NCI-H1694 (cell line): ENCODE data around the gene PPIA.
"Not testable (repeated sequence)": the region's sequence is repeated elsewhere in the genome, so short reads cannot be mapped to it uniquely, and the experiment has no call there.

Source experiments
- DNase-seq: peaks from one replicate; lab custom pipeline; 2025; lab: John Stamatoyannopoulos, UW

The PPIA gene

GRCh38 chr7:44787762-44788161 is 8.7 kb upstream of the PPIA start:
- DNase-seq = no peak

- no peak for DNase-seq
Observed at GRCh38 chr7:44789990-44790389, 6.5 kb upstream of the PPIA start.

DNA sequence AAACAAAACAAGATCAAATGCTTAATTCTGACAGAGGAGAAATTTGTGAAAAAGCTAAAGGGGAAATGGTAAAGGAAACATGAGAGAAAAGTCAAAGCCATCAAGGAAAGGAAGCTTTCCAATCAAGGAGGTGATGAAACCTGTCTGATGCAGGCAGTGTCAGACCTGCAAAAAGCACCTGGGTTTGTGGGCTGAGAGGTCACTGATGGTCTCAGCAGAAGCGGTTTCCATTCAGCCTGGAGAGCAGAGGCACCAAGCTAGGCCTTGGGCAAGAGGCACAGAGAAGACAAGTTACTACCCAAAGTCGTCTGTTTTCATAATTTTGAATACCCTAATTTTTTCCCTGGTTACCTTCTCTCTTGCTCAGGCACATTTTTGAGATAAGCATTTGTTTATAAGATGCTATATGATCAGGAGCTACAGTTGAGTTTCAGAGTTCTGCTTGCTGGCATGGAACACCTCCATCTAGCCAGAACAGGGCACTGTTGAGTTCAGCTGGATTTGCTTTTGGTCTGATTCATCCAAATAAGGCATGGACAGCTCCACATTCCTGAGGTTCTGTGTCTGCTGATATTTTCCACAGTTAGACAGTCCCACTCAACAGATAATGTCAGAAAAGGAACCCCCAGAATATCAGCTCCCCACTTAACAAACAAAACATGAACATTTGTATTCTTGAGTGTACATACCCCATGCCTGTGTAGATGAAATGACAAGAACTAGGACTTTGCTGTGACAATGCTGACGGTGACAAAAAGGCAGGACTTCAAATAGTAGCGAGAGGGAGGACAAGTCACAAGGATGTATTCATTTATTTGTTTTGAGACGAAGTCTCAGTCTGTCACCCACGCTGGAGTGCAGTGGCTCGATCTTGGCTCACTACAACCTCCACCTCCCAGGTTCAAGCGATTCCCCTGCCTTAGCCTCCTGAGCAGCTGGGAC is 4.9 kb upstream of the PPIA start:
- no peak for DNase-seq

DNA sequence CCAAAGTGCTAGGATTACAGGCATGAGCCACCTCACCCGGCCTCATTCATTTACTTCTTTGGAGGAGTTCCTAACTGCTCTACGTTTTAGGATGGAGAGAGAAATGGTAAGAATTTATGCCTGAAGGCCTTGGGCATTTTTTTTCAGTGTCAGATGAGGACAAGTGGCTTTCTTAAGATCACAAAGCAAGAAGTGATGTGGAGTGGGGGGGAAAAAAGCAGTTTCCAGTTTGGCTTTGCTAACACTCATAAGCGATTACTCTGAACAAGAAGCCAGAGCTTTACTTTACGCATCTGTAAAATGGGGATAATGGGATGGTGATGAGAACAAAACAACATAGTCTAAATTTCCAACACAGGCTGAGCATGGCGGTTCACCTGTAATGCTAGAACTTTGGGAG is 2.6 kb upstream of the PPIA start:
- no peak for DNase-seq

- DNase-seq = no peak
Observed at GRCh38 chr7:44794331-44794730, 2.1 kb upstream of the PPIA start.

GRCh38 chr7:44796034-44796503 is 412 bp upstream of the PPIA start:
- peak; percentile 66 for DNase-seq

DNA sequence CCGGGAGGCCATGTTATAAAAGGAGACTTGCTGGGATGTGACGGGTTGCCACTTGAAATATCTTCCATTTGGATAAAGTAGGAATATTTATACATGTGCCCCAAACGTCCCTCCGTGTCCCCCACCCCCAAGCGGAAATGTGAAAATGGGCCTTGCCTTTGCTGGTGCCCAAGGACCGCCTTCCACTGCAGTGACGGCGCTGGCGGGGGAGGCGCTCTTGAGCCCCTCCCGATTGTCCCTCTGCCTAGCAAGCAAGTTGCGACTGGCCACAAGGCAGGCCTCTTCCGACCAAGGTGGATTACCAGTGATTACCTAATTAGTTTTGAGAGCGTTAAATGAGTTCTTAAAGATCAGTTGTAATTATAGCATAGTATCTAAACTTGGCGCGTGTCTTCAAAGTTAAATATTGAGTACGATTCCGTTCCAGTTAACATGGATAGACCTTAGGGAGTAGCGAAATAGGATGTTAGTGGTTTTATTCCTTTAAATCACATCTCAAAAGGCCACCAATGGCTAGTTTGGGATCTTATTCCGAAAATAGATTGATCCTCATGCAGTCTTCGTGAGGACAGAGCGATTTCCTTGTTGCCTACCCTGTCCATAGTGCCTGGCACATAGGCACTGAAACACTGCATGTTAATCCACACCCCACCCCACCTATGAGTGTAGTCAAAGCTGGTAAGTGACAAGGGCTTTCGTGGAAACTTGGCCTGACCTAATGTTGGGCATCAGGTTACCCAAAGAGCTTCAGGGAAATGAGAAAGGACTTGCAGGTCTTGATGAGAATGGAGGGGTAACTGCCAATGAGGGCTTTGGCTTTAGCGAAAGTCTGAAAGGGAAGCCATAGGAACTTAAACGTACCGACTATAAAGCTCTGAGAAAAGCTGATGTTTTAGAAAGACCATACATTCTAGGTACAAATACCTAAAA is 1.1 kb downstream of the PPIA start:
- DNase-seq = peak; percentile 67

- no peak for DNase-seq
Observed at GRCh38 chr7:44798649-44799305, 2.3 kb downstream of the PPIA start.

DNA sequence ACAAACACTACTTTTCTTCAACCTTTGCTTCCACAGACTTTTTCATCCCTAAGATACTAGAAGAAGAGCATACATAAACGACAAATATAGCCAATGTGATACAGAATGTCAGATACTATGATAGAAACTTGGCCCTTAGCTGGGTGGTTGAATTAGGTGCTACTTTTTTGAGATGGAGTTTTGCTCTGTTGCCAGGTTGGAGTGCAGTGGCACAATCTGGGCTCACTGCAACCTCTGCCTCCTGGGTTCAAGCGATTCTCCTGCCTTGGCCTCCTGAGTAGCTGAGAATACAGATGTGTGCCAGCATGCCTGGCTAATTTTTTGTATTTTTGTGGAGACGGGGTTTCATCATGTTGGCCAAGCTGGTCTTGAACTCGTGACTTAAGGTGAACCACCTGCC is 3.5 kb downstream of the PPIA start:
- no peak for DNase-seq

DNA sequence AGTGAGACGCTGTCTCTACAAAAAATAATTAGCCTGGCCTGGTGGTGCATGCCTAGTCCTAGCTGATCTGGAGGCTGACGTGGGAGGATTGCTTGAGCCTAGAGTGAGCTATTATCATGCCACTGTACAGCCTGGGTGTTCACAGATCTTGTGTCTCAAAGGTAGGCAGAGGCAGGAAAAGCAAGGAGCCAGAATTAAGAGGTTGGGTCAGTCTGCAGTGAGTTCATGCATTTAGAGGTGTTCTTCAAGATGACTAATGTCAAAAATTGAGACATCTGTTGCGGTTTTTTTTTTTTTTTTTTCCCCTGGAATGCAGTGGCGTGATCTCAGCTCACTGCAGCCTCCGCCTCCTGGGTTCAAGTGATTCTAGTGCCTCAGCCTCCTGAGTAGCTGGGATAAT is 5.4 kb downstream of the PPIA start:
- DNase-seq = no peak

GRCh38 chr7:44802418-44803025 is 6.0 kb downstream of the PPIA start:
- no peak for DNase-seq

DNA sequence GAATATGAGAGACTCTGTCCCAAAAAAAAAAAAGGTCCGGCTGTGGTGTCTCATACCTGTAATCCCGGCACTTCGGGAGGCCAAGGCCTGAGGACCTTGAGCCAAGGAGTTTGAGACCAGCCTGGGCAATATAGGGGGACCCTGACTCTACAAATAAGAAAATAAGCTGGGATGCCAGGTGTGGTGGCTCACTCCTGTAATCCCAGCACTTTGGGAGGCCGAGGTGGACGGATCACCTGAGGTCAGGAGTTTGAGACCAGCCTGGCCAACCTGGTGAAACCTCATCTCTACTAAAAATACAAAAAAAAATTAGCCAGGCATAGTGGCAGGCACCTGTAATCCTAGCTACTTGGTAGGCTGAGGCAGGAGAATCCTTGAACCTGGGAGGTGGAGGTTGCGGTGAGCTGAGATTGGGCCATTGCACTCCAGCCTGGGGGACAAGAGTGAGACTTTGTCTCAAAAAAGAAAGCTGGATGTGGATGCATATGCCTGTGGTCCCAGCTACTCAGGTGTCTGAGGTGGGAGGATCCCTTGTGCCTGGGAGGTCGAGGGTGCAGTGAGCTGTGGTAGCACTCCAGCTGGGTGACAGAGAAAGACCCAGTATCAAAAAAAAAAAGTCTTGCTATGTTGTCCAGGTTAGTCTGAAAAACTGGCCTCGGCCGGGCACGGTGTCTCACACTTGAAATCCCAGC is 7.5 kb downstream of the PPIA start:
- not testable (repeated sequence) for DNase-seq

DNA sequence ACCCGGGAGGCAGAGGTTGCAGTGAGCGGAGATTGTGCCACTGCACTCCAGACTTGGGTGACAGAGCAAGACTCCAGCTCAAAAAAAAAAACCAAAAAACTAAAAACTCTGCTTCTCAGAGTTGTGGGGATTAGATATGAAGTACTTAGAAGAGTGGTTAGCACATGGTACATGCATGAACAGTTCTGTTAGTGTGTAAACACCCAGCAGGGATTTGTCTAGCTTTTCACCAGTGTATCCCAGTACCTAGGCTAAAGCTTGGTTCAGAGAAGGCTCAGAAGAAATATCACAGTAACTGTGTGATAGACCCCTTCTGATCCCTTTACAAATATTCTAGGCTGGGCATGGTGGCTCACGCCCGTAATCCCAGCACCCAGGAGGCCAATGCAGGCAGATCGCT is 9.5 kb downstream of the PPIA start:
- DNase-seq = no peak

DNA sequence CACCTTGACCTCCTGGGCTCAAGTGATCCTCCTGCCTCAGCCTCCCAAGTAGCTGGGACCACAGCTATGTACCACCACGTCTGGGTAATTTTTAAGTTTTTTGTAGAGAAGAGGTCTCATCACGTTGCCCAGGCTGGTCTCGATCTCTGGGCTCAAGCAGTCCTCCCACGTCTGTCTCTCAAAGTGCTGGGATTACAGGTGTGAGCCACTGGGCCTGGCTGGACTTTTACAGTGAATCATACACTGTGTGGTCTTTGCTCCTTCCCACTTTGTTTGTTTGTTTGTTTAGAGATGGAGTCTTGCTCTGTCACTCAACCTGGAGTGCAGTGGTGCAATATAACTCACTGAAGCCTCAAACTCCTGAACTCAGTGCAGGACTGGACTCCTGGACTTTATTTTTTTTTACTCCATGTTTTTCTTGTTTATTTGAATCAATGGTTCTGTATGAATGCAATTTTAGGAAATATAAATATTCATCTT is 12.5 kb downstream of the PPIA start:
- no peak for DNase-seq

DNA sequence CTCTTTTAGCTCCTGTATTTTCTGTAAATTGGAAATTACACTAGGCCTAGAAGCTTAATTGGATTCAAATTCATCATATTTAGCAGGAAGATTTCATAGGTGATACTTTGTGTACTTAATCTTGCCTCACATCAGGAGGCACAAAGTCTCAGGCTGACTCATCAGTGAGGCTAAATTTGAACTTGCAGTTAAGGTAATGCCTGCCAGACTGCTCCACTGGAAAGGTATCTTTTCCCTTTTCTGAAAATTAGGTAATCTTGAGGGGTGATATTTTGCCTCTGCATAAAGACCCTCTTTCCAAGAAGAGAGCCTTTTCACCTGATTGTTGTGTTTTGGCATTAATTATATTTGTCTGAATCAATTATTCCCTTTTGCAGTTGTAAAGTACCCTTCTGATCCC is 14.6 kb downstream of the PPIA start:
- no peak for DNase-seq

- no peak for DNase-seq
Observed at GRCh38 chr7:44811571-44811970, 15.1 kb downstream of the PPIA start.

DNA sequence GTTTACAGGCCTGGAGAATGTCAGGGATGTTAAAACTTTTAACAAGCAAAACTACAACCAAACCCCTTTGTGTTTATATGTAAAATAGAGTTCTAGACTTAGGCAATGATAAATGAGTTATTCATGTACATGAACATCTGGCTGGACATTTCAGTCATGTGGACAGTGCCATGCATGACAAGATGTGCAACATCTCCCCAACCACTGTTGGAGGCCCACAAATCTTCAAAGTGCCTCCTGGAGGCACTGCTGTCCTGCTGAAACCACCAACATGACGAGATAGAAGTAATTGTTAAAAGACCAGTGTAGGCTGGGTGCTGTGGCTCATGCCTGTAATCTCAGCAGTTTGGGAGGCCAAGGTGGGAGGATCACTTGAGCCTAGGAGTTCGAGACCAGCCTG is 18.4 kb downstream of the PPIA start:
- no peak for DNase-seq

DNA sequence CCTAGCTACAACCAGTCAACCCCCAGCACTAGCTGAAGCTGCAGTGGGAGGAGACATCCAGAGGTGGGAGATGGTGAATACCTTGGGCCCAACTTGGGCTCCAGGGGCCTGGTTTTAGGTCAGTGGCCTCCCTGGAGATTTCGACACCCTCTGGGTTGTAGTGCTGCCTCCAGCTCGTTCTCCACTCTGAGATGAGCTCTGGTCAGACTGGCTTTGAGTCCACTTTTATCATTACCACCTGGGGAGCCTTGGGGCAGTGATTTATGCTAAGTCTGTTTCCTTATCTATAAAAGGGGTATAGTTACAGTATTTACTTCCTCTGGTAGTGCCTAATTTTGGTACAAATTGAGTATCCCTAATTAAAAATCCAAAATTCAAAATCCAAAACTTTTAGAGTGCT is 22.8 kb downstream of the PPIA start:
- DNase-seq = no peak

DNA sequence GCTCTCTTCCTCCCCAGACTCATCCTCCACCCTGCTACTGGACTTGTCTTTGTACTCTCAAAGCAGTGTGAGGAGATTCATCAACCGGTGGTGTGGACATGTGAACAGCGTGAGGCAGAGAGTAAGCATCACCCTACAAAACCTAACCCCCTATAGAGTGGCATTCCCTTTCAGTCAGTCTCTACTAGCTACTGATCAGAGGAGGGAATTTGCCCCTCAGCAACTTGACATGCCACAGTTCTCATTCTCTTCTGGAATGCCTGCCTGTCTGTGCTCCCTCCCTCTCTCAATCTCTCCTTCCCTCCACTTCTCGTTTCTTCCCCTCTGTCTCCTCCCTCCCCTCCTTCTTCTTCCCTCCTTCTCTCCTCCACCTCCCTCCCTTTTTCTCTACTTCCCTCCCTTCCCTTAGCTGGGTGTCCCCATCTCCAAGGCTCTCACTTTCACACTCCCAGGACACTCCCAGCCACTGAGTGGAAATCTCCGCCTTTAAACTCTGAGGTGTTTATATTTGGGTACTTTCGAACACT is 26.8 kb downstream of the PPIA start:
- no peak for DNase-seq

DNA sequence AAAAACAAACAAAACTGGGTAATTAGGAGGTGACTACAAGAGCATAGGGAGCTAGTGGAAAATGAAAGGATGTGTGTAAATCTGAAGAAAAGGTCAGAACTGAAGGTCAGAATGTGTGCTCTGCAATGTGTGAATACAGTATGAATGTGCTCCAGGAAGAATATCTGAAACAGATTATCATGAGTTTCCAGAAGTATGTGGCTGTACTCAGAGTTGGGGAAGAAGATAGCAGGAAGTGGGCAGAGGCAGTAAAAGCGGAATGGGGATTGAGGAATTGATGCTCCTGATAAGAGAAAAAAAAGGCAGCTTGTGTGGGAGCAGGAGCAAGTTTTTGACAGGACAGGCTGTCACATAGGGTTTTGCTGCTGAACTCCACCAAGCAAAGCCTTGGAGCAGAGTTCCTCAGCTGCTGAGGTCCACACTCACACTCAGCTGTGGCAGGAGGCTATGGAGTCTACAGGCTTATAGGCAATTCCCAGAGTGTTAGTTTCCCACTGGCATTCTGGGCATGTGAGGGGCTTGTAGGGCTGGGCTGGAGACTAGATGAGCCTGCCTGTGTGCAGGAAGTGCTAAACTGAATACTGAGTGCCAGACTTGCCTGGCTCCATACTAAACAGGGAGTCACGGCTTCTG is 28.5 kb downstream of the PPIA start:
- no peak for DNase-seq
